Tibial artery (tissue), 4 donors: ENCODE measurements around the gene TTN.

Experiments used
- DNase-seq, 2 donors: peaks; one replicate each; pipeline ENCODE4 v3.0.0-alpha.2; 2019
- H3K27ac ChIP-seq, 2 donors: fragments of 200-600 bp; sonication (generic) in 1 of 2; 1 replicate in 1 of 2; 2 replicates in 1 of 2; pipeline ENCODE4 v1.5.1; 2018 to 2019; ENCODE audit warnings: mild to moderate bottlenecking in 1 of 2
- H3K27me3 ChIP-seq, 2 donors: fragments of 200-600 bp; sonication (generic) in 1 of 2; one replicate each; pipeline versions ENCODE4 v1.5.1 to v1.6.0; 2016 to 2019
- H3K36me3 ChIP-seq, 3 donors: fragments of 200-600 bp; sonication (generic) in 2 of 3; one replicate each; pipeline ENCODE4 v1.5.1; 2016 to 2019; ENCODE audit warnings: mild to moderate bottlenecking in 2 of 3
- H3K4me1 ChIP-seq, 4 donors: fragments of 200-600 bp; sonication (generic) in 2 of 4; 1 replicate in 3 of 4; 2 replicates in 1 of 4; pipeline ENCODE4 v1.5.1; 2016 to 2019
- H3K4me3 ChIP-seq, 2 donors: fragments of 200-600 bp; sonication (generic) in 1 of 2; 1 replicate in 1 of 2; 2 replicates in 1 of 2; pipeline ENCODE4 v1.5.1; 2018 to 2019; ENCODE audit warnings: mild to moderate bottlenecking in 2 of 2
- H3K9me3 ChIP-seq, 3 donors: fragments of 200-600 bp; sonication (generic) in 1 of 3; one replicate each; pipeline ENCODE4 v1.5.1; 2016 to 2019
- CTCF ChIP-seq, 2 experiments: fragments of 200-600 bp in 1 of 2; fragments of 450-650 bp in 1 of 2; IDR thresholded peaks; one replicate each; pipeline ENCODE4 v1.5.1; 2017 to 2019; ENCODE audit warnings: antibody characterized with exemption in 2 of 2, mild to moderate bottlenecking in 1 of 2, moderate library complexity in 1 of 2
- intact Hi-C: fragments of 100-400 bp; cut with DNase I; formaldehyde crosslinking; loops from one replicate; pipeline ENCODE4 v1.15.0; 2023; ENCODE audit warnings: low total_unique reads

Gene TTN

GRCh38 chr2:178536037-178536436 lies 271.2 kb downstream of the TTN start:
- Histone ChIP-seq H3K27me3 (no peaks in the 10 kb centered on the region), H3K4me3 (no peak overlapping the region), H3K4me1 (no peaks in the 10 kb centered on the region), H3K9me3 (no peaks in the 10 kb centered on the region), H3K36me3 (peaks cover 54 to 83% (median 66%) of the 10 kb centered on the region in 3 donors), H3K27ac (no peak overlapping the region)
- TF ChIP-seq CTCF (IDR thresholded peaks at IDR 0.05), result no peak
- intact Hi-C loops, result no loop called here
- no peak for DNase-seq

- no peaks in the 10 kb centered on the region for H3K27me3 ChIP-seq
- TF ChIP-seq CTCF (IDR thresholded peaks at IDR 0.05), result no peak
- H3K36me3 ChIP-seq, result peaks cover 27 to 50% (median 33%) of the 10 kb centered on the region in 3 donors
- H3K4me3 ChIP-seq, result no peak overlapping the region
- intact Hi-C loops, result no loop called here
- H3K4me1 ChIP-seq, result no peaks in the 10 kb centered on the region
- H3K9me3 ChIP-seq, result no peaks in the 10 kb centered on the region
- no peak overlapping the region for H3K27ac ChIP-seq
- DNase-seq, result no peak
Observed at GRCh38 chr2:178531168-178531567, 276.1 kb downstream of the TTN start.

GRCh38 chr2:178530625-178531142 lies 276.5 kb downstream of the TTN start:
- no peak for TF ChIP-seq CTCF (IDR thresholded peaks at IDR 0.05)
- intact Hi-C loops, result no loop called here
- Histone ChIP-seq H3K36me3 (peaks cover 27 to 45% (median 33%) of the 10 kb centered on the region in 3 donors), H3K9me3 (no peaks in the 10 kb centered on the region), H3K4me1 (no peaks in the 10 kb centered on the region), H3K4me3 (no peak overlapping the region), H3K27ac (no peak overlapping the region), H3K27me3 (no peaks in the 10 kb centered on the region)
- DNase-seq, result no peak

- Histone ChIP-seq H3K4me1 (no peaks in the 10 kb centered on the region), H3K36me3 (peaks cover 27 to 40% (median 33%) of the 10 kb centered on the region in 3 donors), H3K9me3 (no peaks in the 10 kb centered on the region), H3K27ac (no peak overlapping the region), H3K4me3 (no peak overlapping the region), H3K27me3 (no peaks in the 10 kb centered on the region)
- DNase-seq, result no peak
- no peak for TF ChIP-seq CTCF (IDR thresholded peaks at IDR 0.05)
- intact Hi-C loops, result no loop called here
Observed at GRCh38 chr2:178530131-178530530, 277.1 kb downstream of the TTN start.

DNA sequence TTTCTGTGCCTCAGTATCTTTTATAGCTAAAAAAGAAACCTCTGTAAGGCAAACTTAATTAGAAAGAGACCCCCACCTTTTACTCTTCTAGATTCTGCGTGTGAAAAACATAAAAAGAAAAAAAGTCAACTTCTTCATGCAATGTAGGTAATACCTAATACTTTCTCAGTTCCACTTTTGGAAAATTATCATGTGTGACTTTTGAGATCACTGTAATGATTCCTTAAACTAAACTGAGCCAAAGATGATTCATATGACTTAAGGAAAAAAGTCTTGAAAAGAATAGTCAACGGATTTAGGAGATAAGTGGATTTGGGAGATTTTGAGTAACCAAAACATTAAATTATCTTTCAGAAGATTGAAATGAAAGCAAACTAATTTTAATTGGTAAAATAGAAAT lies 278.0 kb downstream of the TTN start:
- H3K4me1 ChIP-seq, result peaks cover 0 to 4% (median 0%) of the 10 kb centered on the region in 4 donors
- TF ChIP-seq CTCF (IDR thresholded peaks at IDR 0.05), result no peak
- intact Hi-C loops, result no loop called here

GRCh38 chr2:178528647-178529046 lies 278.6 kb downstream of the TTN start:
- Histone ChIP-seq H3K36me3 (peaks cover 14 to 27% (median 23%) of the 10 kb centered on the region in 3 donors), H3K4me1 (peaks cover 0 to 10% (median 0%) of the 10 kb centered on the region in 4 donors), H3K27ac (no peak overlapping the region), H3K9me3 (no peaks in the 10 kb centered on the region), H3K27me3 (no peaks in the 10 kb centered on the region), H3K4me3 (no peak overlapping the region)
- no peak for DNase-seq
- intact Hi-C loops, result no loop called here
- TF ChIP-seq CTCF (IDR thresholded peaks at IDR 0.05), result no peak

More for the DNA sequence above, 278.0 kb downstream of the TTN start:
- Histone ChIP-seq H3K4me3 (no peak overlapping the region), H3K9me3 (no peaks in the 10 kb centered on the region), H3K27me3 (no peaks in the 10 kb centered on the region), H3K27ac (no peak overlapping the region), H3K36me3 (peaks cover 20 to 32% (median 29%) of the 10 kb centered on the region in 3 donors)
- no peak for DNase-seq
